Gastroesophageal sphincter (tissue), 3 donors: ENCODE results near the gene TEPSIN.

Experiments used
- CTCF ChIP-seq, 4 experiments: fragments of 200-600 bp in 2 of 4; fragments of 450-650 bp in 2 of 4; sonication (generic) in 1 of 4; IDR thresholded peaks; one replicate each; pipeline ENCODE4 v1.5.1; 2017 to 2019; ENCODE audit warnings: antibody characterized with exemption in 4 of 4, mild to moderate bottlenecking in 2 of 4, moderate library complexity in 2 of 4
- POLR2AphosphoS5 ChIP-seq: sonication (generic); formaldehyde crosslinking; IDR thresholded peaks from one replicate; pipeline ENCODE4 v1.6.1; 2017; ENCODE audit warnings: antibody characterized with exemption

GRCh38 chr17:81204578-81204977, 34.3 kb downstream of the TEPSIN start:
- TF ChIP-seq POLR2AphosphoS5 (no peak), CTCF (IDR thresholded peaks at IDR 0.05) (no peak)
